ENCODE results near the gene UAP1L1.
A peak's percentile ranks its signal among the peaks of the same experiment; 100 is the strongest.

Gene UAP1L1

DNA sequence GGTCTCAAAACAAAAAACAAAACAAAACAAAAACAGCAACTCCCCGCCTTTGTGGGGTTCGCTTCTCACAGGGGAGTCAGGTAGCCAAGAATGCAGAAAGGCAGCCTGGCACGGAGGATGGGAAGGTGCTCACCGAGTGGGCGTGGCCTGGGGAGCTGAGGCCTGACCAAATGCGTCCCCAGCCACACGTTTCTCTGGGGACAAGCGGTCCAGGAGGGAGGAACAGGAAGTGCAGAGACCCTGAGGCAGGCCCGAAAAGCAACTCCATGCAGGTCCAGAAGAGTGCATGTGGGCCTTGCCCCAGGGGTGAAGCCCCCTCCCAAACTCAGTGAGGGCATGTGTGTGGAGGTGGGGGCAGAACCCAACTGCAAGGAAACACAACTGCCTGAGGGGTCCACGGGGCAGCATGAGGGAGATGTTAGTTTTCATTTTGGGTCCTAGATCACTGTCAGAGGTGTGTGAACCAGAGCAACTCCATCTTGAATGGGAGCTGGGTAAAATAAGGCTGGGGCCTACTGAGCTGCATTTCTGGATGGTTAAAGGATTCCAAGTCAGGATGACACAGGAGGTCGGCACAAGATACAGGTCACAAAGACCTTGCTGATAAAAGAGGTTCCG, 2.6 kb upstream of the UAP1L1 start:
- Histone ChIP-seq H3K9me3 (ENCODE audit: control insufficient read depth, insufficient read depth, low read depth, low read length) (no peaks in the 10 kb centered on the region), H3K4me1 (ENCODE audit: control insufficient read depth, insufficient read depth, low read length) (peaks cover 3% of the 10 kb centered on the region), H3K36me3 (ENCODE audit: control insufficient read depth in 2 of 2, insufficient read depth in 1 of 2, low read length in 2 of 2) (peaks cover 0 to 14% of the 10 kb centered on the region in 2 experiments; a peak in 1 of 3 replicates), H3K27ac (ENCODE audit: extremely low read depth, low read depth, low read length) (no peak overlapping the region), H3K4me3 (ENCODE audit: low read depth, low read length) (no peak overlapping the region)
- ChIA-PET POLR2A (interaction anchor here (0.9 kb wide), 1 partner anchor 12 kb away, joined by 3 read pairs; the partner anchor contains the start of gene MAN1B1), CTCF (interaction anchor here (0.7 to 1.2 kb wide), 5 partner anchors 9 to 260 kb away, joined by 3 to 8 read pairs (median 4); no protein-coding TSS in a partner anchor)
- peak; percentile 71 for TF ChIP-seq KLF9 (tag by site-specific recombination; IDR thresholded peaks at IDR 0.05; ENCODE audit: low read depth)
- TF ChIP-seq, protein P1, sequence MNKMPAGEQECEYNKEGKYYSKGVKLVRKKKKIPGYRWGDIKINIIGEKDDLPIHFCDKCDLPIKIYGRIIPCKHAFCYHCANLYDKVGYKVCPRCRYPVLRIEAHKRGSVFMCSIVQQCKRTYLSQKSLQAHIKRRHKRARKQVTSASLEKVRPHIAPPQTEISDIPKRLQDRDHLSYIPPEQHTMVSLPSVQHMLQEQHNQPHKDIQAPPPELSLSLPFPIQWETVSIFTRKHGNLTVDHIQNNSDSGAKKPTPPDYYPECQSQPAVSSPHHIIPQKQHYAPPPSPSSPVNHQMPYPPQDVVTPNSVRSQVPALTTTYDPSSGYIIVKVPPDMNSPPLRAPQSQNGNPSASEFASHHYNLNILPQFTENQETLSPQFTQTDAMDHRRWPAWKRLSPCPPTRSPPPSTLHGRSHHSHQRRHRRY (tag by site-specific recombination; IDR thresholded peaks at IDR 0.05), result no peak
- no peak for TF ChIP-seq ZNF239 (tag by site-specific recombination; IDR thresholded peaks at IDR 0.05)
- TF ChIP-seq BCL11A (tag by site-specific recombination; IDR thresholded peaks at IDR 0.05; ENCODE audit: low read depth), result no peak
- 0 out of 2 replicates have a peak, but pooled peaks have one; percentile 20 for TF ChIP-seq YY1 (tag by site-specific recombination; IDR thresholded peaks at IDR 0.05)
- TF ChIP-seq ZBTB21 (tag by site-specific recombination; IDR thresholded peaks at IDR 0.05), result no peak
- TF ChIP-seq, protein P2, sequence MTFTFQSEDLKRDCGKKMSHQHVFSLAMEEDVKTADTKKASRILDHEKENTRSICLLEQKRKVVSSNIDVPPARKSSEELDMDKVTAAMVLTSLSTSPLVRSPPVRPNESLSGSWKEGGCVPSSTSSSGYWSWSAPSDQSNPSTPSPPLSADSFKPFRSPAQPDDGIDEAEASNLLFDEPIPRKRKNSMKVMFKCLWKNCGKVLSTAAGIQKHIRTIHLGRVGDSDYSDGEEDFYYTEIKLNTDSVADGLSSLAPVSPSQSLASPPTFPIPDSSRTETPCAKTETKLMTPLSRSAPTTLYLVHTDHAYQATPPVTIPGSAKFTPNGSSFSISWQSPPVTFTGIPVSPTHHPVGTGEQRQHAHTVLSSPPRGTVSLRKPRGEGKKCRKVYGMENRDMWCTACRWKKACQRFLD (tag by site-specific recombination; IDR thresholded peaks at IDR 0.05), result no peak
- no peak for TF ChIP-seq ZNF785 (tag by site-specific recombination; IDR thresholded peaks at IDR 0.05)

DNA sequence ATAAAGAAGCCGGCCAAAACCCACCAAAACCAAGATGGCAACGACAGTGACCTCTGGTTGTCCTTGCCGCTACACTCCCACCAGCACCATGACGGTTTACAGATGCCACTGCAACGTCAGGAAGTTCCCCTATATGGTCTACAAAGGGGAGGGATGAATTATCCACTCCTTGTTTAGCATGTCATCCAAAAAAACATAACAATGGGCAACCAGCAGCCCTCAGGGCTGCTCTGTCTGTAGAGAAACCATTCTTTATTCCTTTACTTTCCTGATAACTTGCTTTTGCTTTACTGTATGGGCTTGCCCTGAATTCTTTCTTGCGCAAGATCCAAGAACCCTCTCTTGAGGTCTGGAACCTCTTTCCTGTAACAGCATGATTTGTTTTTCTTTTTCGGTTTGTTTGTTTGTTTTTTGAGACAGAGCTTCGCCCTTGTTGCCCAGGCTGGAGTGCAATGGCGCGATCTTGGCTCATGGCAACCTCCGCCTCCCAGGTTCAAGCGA, 2.0 kb upstream of the UAP1L1 start:
- POLR2A ChIA-PET, result interaction anchor here (0.9 kb wide), 1 partner anchor 11 kb away, joined by 3 read pairs; the partner anchor contains the start of gene MAN1B1
- TF ChIP-seq ZFP3 (tag by site-specific recombination; IDR thresholded peaks at IDR 0.05; ENCODE audit: low read depth) (no peak), ZNF571 (tag by site-specific recombination; IDR thresholded peaks at IDR 0.05) (no peak), IKZF3 (tag by site-specific recombination; IDR thresholded peaks at IDR 0.05) (no peak), ZNF391 (tag by site-specific recombination; IDR thresholded peaks at IDR 0.05; ENCODE audit: borderline replicate concordance, low read depth) (no peak), ZNF302 (tag by site-specific recombination; IDR thresholded peaks at IDR 0.05; ENCODE audit: low read depth) (no peak), ZNF394 (tag by site-specific recombination; IDR thresholded peaks at IDR 0.05; ENCODE audit: borderline replicate concordance) (peak; percentile 50; the same call in 1 of the 2 replicates), ZNF2 (tag by site-specific recombination; IDR thresholded peaks at IDR 0.05) (no peak), ZNF510 (tag by site-specific recombination; IDR thresholded peaks at IDR 0.05; ENCODE audit: insufficient replicate concordance) (no peak), ZNF529 (tag by site-specific recombination; IDR thresholded peaks at IDR 0.05; ENCODE audit: insufficient replicate concordance) (no peak), ZNF549 (tag by site-specific recombination; IDR thresholded peaks at IDR 0.05) (no peak), PRDM1 (tag by site-specific recombination; IDR thresholded peaks at IDR 0.05) (0 out of 2 replicates have a peak, but pooled peaks have one; percentile 16), ZBTB17 (tag by site-specific recombination; IDR thresholded peaks at IDR 0.05) (no peak), KLF1 (tag by site-specific recombination; IDR thresholded peaks at IDR 0.05) (peak; percentile 58), ZNF169 (tag by site-specific recombination; IDR thresholded peaks at IDR 0.05) (no peak), ZNF223 (tag by site-specific recombination; IDR thresholded peaks at IDR 0.05) (no peak), ZFHX2 (tag by site-specific recombination; conservative IDR thresholded peaks at IDR 0.05) (no peak), ZSCAN23 (tag by site-specific recombination; IDR thresholded peaks at IDR 0.05) (no peak), ZNF747 (tag by site-specific recombination; IDR thresholded peaks at IDR 0.05) (no peak)
- TF ChIP-seq, protein P3, sequence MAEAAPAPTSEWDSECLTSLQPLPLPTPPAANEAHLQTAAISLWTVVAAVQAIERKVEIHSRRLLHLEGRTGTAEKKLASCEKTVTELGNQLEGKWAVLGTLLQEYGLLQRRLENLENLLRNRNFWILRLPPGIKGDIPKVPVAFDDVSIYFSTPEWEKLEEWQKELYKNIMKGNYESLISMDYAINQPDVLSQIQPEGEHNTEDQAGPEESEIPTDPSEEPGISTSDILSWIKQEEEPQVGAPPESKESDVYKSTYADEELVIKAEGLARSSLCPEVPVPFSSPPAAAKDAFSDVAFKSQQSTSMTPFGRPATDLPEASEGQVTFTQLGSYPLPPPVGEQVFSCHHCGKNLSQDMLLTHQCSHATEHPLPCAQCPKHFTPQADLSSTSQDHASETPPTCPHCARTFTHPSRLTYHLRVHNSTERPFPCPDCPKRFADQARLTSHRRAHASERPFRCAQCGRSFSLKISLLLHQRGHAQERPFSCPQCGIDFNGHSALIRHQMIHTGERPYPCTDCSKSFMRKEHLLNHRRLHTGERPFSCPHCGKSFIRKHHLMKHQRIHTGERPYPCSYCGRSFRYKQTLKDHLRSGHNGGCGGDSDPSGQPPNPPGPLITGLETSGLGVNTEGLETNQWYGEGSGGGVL (tag by site-specific recombination; IDR thresholded peaks at IDR 0.05), result peak; percentile 74
- TF ChIP-seq, protein P4, sequence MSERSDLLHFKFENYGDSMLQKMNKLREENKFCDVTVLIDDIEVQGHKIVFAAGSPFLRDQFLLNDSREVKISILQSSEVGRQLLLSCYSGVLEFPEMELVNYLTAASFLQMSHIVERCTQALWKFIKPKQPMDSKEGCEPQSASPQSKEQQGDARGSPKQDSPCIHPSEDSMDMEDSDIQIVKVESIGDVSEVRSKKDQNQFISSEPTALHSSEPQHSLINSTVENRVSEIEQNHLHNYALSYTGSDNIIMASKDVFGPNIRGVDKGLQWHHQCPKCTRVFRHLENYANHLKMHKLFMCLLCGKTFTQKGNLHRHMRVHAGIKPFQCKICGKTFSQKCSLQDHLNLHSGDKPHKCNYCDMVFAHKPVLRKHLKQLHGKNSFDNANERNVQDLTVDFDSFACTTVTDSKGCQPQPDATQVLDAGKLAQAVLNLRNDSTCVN (tag by site-specific recombination; optimal IDR thresholded peaks at IDR 0.05), result no peak

More for the DNA sequence above, 2.0 kb upstream of the UAP1L1 start:
- no peaks in the 10 kb centered on the region for H3K9me3 ChIP-seq (ENCODE audit: control insufficient read depth, insufficient read depth, low read depth, low read length)
- peaks cover 3% of the 10 kb centered on the region for H3K4me1 ChIP-seq (ENCODE audit: control insufficient read depth, insufficient read depth, low read length)
- CTCF ChIA-PET, result interaction anchor here (0.6 to 2.6 kb wide), 6 partner anchors 8 to 49 kb away, joined by 3 to 16 read pairs (median 4); no protein-coding TSS in a partner anchor
- no peak overlapping the region for H3K27ac ChIP-seq (ENCODE audit: extremely low read depth, low read depth, low read length)
- peaks cover 0 to 20% of the 10 kb centered on the region in 2 experiments; a peak in 1 of 3 replicates for H3K36me3 ChIP-seq (ENCODE audit: control insufficient read depth in 2 of 2, insufficient read depth in 1 of 2, low read length in 2 of 2)
- no peak overlapping the region for H3K4me3 ChIP-seq (ENCODE audit: low read depth, low read length)
